HepG2 (cell line): ENCODE measurements around the gene NYAP1. TPM values are rescaled to one million over a fixed set of nuclear protein-coding genes. Genes with fewer than 3 reads are reported as not detected.

Experiments
- ARHGAP35 ChIP-seq: sonication (generic); formaldehyde crosslinking; IDR thresholded peaks from 2 replicates; pipeline ENCODE4 v1.9.0; 2022; ENCODE audit warnings: mild to moderate bottlenecking, inconsistent platforms, moderate library complexity, missing genetic modification reagents, borderline replicate concordance
- ARNTL ChIP-seq: sonication (generic); formaldehyde crosslinking; IDR thresholded peaks from 2 replicates; pipeline ENCODE4 v1.4.0; 2020; ENCODE audit warnings: mild to moderate bottlenecking, missing genetic modification reagents
- CCAR2 ChIP-seq: fragments of 200-400 bp; formaldehyde crosslinking; optimal IDR thresholded peaks from 2 replicates; pipeline ENCODE3; 2018; ENCODE audit warnings: low read depth, mild to moderate bottlenecking, low read length, moderate library complexity
- CREB1 ChIP-seq, 2 experiments: fragments of 450-650 bp in 1 of 2; IDR thresholded peaks; 2 replicates each; pipeline ENCODE4 v1.6.1; 2016 to 2017; ENCODE audit warnings: control low read depth in 1 of 2, mild to moderate bottlenecking in 1 of 2, missing compliant biosample characterization in 1 of 2, missing genetic modification characterization in 1 of 2
- GATA4 ChIP-seq: sonication (generic); IDR thresholded peaks from 2 replicates; pipeline ENCODE4 v1.6.1; 2016; ENCODE audit warnings: antibody characterized with exemption, low read depth, borderline replicate concordance
- GTF3A ChIP-seq: sonication (generic); formaldehyde crosslinking; conservative IDR thresholded peaks from 2 replicates; pipeline ENCODE4 v1.4.0; 2020; ENCODE audit warnings: mild to moderate bottlenecking, missing genetic modification reagents
- IKZF4 ChIP-seq: sonication (generic); formaldehyde crosslinking; IDR thresholded peaks from 2 replicates; pipeline ENCODE4 v1.5.1; 2020; ENCODE audit warnings: borderline replicate concordance, mild to moderate bottlenecking, low read depth, missing genetic modification reagents; ENCODE audit errors: not compliant biosample characterization
- KAT2B ChIP-seq: fragments of 150-350 bp; IDR thresholded peaks from 2 replicates; pipeline ENCODE4 v1.6.1; 2014; ENCODE audit warnings: low read depth, low read length, borderline replicate concordance
- MAZ ChIP-seq, 2 experiments: sonication (generic) in 1 of 2; formaldehyde crosslinking in 1 of 2; IDR thresholded peaks; 2 replicates each; pipeline versions ENCODE4 v1.5.0 to v1.6.1; 2012 to 2020; ENCODE audit warnings: low read depth in 2 of 2, mild to moderate bottlenecking in 2 of 2, borderline replicate concordance in 1 of 2, improper control_type of control experiment in 1 of 2, low read length in 1 of 2, missing genetic modification reagents in 1 of 2, moderate library complexity in 1 of 2
- PPARG ChIP-seq: conservative IDR thresholded peaks from 2 replicates; pipeline ENCODE4 v1.6.1; 2016; ENCODE audit warnings: missing biosample characterization, missing genetic modification reagents
- RCOR2 ChIP-seq: IDR thresholded peaks from 2 replicates; pipeline ENCODE4 v1.6.1; 2016; ENCODE audit warnings: missing biosample characterization, missing genetic modification reagents
- SRF ChIP-seq: IDR thresholded peaks from 2 replicates; pipeline ENCODE4 v1.6.1; 2011; ENCODE audit warnings: mild to moderate bottlenecking, low read depth, low read length, moderate library complexity
- TARDBP ChIP-seq: sonication (generic); formaldehyde crosslinking; IDR thresholded peaks from 2 replicates; pipeline ENCODE4 v1.8.0; 2022; ENCODE audit warnings: mild to moderate bottlenecking, missing genetic modification reagents
- TCF7 ChIP-seq: sonication (generic); IDR thresholded peaks from 2 replicates; pipeline ENCODE4 v1.6.1; 2016; ENCODE audit warnings: antibody characterized with exemption, low read depth
- XBP1 ChIP-seq: sonication (generic); formaldehyde crosslinking; IDR thresholded peaks from 2 replicates; pipeline ENCODE4 v1.5.0; 2020; ENCODE audit warnings: missing genetic modification reagents
- XRCC5 ChIP-seq: fragments of 200-400 bp; formaldehyde crosslinking; optimal IDR thresholded peaks from 2 replicates; pipeline ENCODE3; 2017; ENCODE audit warnings: mild to moderate bottlenecking, low read length
- ZBTB7B ChIP-seq: sonication (generic); formaldehyde crosslinking; IDR thresholded peaks from 2 replicates; pipeline ENCODE4 v1.4.0; 2020; ENCODE audit warnings: missing genetic modification reagents
- ZNF24 ChIP-seq: fragments of 450-650 bp; IDR thresholded peaks from 2 replicates; pipeline ENCODE4 v1.6.1; 2017; ENCODE audit warnings: antibody characterized with exemption, mild to moderate bottlenecking
- ZNF337 ChIP-seq: sonication (generic); formaldehyde crosslinking; IDR thresholded peaks from 2 replicates; pipeline ENCODE4 v1.5.1; 2020; ENCODE audit warnings: missing genetic modification reagents, low read depth, mild to moderate bottlenecking, borderline replicate concordance
- ZNF549 ChIP-seq: sonication (generic); formaldehyde crosslinking; IDR thresholded peaks from 2 replicates; pipeline ENCODE4 v1.5.0; 2020; ENCODE audit warnings: missing genetic modification reagents
- ZNF768 ChIP-seq: sonication (generic); formaldehyde crosslinking; IDR thresholded peaks from 2 replicates; pipeline ENCODE4 v1.4.0; 2020; ENCODE audit warnings: missing genetic modification reagents
- ZNF788 ChIP-seq: sonication (generic); formaldehyde crosslinking; IDR thresholded peaks from 2 replicates; pipeline ENCODE4 v1.5.0; 2020; ENCODE audit warnings: mild to moderate bottlenecking, missing genetic modification reagents, borderline replicate concordance
- ZNF790 ChIP-seq: sonication (generic); formaldehyde crosslinking; IDR thresholded peaks from 2 replicates; pipeline ENCODE4 v1.8.0; 2022; ENCODE audit warnings: missing genetic modification reagents, mild to moderate bottlenecking, borderline replicate concordance
- polyA plus RNA-seq, 8 experiments: library from polyadenylated mRNA; depleted of rRNA in 3 of 8; stranded (reverse) in 7 of 8; unstranded in 1 of 8; fragments of >200 nt; fragmentation: Illumina TruSeq in 4 of 8; extraction: Trizol in 4 of 8; gene quantifications; 2 replicates each; pipeline versions ENCODE4 v1.2.1 to v1.2.3, GENCODE V29; 2011 to 2016; ENCODE audit warnings: low read depth in 4 of 8, missing spikeins in 1 of 8, mixed read lengths in 1 of 8; ENCODE audit not compliant: insufficient read depth in 1 of 8
- total RNA-seq, 5 experiments: library from RNA; depleted of rRNA; stranded (reverse); fragments of >200 nt; fragmentation: Illumina TruSeq; extraction: Trizol; gene quantifications; 2 replicates each; pipeline ENCODE4 v1.2.3, GENCODE V29; 2016; ENCODE audit warnings: low read depth in 1 of 5
- TF ChIP-seq, protein P1 (sequence below): sonication (generic); formaldehyde crosslinking; IDR thresholded peaks from 2 replicates; pipeline ENCODE4 v1.8.0; 2022; ENCODE audit warnings: mild to moderate bottlenecking, missing genetic modification reagents; ENCODE audit not compliant: insufficient replicate concordance
- TF ChIP-seq, protein P2 (sequence below): sonication (generic); formaldehyde crosslinking; IDR thresholded peaks from 2 replicates; pipeline ENCODE4 v1.8.0; 2023; ENCODE audit warnings: mild to moderate bottlenecking, missing genetic modification reagents
- TF ChIP-seq, protein P3 (sequence below): sonication (generic); formaldehyde crosslinking; IDR thresholded peaks from 2 replicates; pipeline ENCODE4 v1.5.0; 2020; ENCODE audit warnings: missing genetic modification reagents
- TF ChIP-seq, protein P4 (sequence below): IDR thresholded peaks from 2 replicates; pipeline ENCODE4 v1.6.1; 2016; ENCODE audit warnings: low read depth, control low read depth

NYAP1 gene
- total and polyA plus RNA-seq, 2 of the 13 experiments (the other 11 are each of a cell fraction or from before 2014, with no cell fraction given), result 0.15 to 0.46 TPM

DNA sequence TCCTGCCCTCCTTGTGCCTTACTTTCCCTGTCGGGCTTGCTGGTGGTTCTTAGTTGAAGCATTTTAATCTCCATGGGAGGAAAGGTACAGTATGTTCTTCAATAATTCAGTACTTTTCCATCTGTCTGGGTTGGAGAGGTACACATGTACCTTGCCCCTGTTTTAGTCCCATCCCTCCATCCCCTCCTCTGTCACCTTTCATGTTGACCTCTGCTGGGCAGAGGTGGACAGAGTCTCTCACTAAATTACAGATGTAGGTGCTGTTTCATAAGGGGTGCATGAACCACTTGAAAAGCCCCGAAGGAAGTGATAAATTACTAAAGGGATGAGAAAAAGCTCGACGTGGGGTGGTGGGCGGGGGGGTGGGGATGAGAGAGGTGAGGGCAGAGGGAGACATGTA lies 60.7 kb downstream of the NYAP1 start (continued):
- TF ChIP-seq ZNF788 (no peak; the same call in 1 of the 2 replicates), TARDBP (CRISPR knock-in tag) (peak; percentile 55; the same call in 1 of the 2 replicates), CCAR2 (no peak), RCOR2 (CRISPR knock-in tag) (peak; percentile 66), ZBTB7B (CRISPR knock-in tag) (no peak; the same call in 1 of the 2 replicates), ZNF790 (CRISPR knock-in tag) (no peak), GTF3A (CRISPR knock-in tag) (no peak), IKZF4 (CRISPR knock-in tag) (no peak), KAT2B (no peak), TCF7 (peak; percentile 79), ARNTL (CRISPR knock-in tag) (0 out of 2 replicates have a peak, but pooled peaks have one; percentile 43), ZNF768 (CRISPR knock-in tag) (no peak), GATA4 (peak; percentile 76; the same call in 1 of the 2 replicates), ZNF337 (CRISPR knock-in tag) (no peak), XRCC5 (no peak), ZNF24 (no peak), SRF (no peak), MAZ (IDR thresholded peaks at IDR 0.05; ENCODE audit: borderline replicate concordance, low read depth, low read length) (no peak), MAZ (CRISPR knock-in tag; IDR thresholded peaks at IDR 0.05; ENCODE audit: low read depth) (no peak), CREB1 (IDR thresholded peaks at IDR 0.05) (no peak), CREB1 (CRISPR knock-in tag; IDR thresholded peaks at IDR 0.05) (no peak), PPARG (CRISPR knock-in tag) (no peak), XBP1 (CRISPR knock-in tag) (no peak), ZNF549 (CRISPR knock-in tag) (no peak), ARHGAP35 (CRISPR knock-in tag) (no peak)
- TF ChIP-seq, protein P1, sequence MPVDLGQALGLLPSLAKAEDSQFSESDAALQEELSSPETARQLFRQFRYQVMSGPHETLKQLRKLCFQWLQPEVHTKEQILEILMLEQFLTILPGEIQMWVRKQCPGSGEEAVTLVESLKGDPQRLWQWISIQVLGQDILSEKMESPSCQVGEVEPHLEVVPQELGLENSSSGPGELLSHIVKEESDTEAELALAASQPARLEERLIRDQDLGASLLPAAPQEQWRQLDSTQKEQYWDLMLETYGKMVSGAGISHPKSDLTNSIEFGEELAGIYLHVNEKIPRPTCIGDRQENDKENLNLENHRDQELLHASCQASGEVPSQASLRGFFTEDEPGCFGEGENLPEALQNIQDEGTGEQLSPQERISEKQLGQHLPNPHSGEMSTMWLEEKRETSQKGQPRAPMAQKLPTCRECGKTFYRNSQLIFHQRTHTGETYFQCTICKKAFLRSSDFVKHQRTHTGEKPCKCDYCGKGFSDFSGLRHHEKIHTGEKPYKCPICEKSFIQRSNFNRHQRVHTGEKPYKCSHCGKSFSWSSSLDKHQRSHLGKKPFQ (CRISPR knock-in tag), result no peak
- TF ChIP-seq, protein P2, sequence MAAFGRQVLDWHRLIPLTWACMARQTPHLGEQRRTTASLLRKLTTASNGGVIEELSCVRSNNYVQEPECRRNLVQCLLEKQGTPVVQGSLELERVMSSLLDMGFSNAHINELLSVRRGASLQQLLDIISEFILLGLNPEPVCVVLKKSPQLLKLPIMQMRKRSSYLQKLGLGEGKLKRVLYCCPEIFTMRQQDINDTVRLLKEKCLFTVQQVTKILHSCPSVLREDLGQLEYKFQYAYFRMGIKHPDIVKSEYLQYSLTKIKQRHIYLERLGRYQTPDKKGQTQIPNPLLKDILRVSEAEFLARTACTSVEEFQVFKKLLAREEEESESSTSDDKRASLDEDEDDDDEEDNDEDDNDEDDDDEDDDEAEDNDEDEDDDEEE, result no peak
- TF ChIP-seq, protein P3, sequence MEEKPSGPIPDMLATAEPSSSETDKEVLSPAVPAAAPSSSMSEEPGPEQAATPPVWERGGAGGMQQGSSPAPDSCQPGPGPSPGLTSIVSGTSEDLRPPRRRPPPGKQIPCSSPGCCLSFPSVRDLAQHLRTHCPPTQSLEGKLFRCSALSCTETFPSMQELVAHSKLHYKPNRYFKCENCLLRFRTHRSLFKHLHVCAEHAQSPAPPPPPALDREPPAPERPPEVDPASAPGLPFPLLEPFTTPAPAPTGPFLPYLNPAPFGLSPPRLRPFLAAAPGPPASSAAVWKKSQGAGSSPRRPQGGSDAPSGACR (CRISPR knock-in tag), result no peak
- TF ChIP-seq, protein P4, sequence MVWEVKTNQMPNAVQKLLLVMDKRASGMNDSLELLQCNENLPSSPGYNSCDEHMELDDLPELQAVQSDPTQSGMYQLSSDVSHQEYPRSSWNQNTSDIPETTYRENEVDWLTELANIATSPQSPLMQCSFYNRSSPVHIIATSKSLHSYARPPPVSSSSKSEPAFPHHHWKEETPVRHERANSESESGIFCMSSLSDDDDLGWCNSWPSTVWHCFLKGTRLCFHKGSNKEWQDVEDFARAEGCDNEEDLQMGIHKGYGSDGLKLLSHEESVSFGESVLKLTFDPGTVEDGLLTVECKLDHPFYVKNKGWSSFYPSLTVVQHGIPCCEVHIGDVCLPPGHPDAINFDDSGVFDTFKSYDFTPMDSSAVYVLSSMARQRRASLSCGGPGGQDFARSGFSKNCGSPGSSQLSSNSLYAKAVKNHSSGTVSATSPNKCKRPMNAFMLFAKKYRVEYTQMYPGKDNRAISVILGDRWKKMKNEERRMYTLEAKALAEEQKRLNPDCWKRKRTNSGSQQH (CRISPR knock-in tag), result no peak
